K562 treated with DMSO at 1 percent for 4 hours (cell line): ENCODE measurements around the gene SMIM43. TPM values are rescaled to one million over a fixed set of nuclear protein-coding genes. Genes with fewer than 3 reads are reported as not detected.

Experiments
- total RNA-seq: library from RNA; unstranded; fragments of 300-600 nt; gene quantifications from 2 replicates; pipeline ENCODE4 v1.2.3, GENCODE V29; 2022; ENCODE audit not compliant: insufficient read depth

Gene SMIM43
- total RNA-seq, result not detected in 2 replicates

DNA sequence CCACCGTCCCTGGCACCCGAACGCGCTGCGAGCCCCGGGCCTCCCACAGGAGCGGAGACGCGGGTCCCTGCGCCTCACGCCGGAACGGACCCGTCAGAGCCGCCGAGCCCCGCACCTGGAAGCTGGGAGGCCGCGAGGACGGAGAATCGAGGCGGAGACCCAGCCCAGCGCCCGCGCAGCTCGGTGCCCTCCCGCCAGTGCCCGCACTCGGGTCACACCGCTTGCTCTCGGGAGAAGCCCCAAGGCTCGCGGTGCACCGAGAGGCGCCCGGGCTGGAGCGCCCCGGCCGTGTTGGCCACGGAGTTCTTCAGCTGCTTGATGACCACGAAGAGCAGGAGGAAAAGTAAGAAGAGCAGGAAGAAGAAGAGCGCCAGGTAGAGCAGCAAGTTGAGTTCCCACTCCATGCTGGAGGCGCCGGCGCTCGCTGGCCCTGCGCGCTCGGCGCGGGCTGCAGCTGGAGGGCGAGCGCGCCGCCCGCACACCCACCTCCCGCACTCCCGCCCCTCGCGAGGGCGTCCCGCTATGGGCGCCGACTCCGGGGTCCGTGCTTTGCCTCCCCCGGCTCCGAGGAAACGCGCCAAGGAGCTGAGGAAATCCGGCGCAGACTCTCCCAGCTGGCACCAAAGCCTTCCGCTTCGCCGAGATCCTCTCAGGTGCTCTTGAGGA, at the start of gene SMIM43:
TSS of gene SMIM43 (minus strand) at position 463 of the 666 bp plus-strand sequence. CDS start at position 404, 59 bp downstream.

GRCh38 chr4:121800961-121801714, 36.2 kb upstream of the SMIM43 start, which contains the start of gene EXOSC9:
TSS of gene EXOSC9 (plus strand) at chr4:121801323. CDS start at chr4:121801425, 102 bp downstream.

Other genes starting within 250 kb of the SMIM43 start
- 103 and 117 TPM in 2 replicates for gene ANXA5, start 68.2 kb downstream of the SMIM43 start, total RNA-seq
- 46.8 and 48.3 TPM in 2 replicates for gene EXOSC9, start 36.2 kb upstream of the SMIM43 start, total RNA-seq
- gene CCNA2, start 58.7 kb upstream of the SMIM43 start, total RNA-seq, result 89.7 and 89.9 TPM in 2 replicates
- 6.4 and 7.0 TPM in 2 replicates for gene BBS7, start 105.3 kb upstream of the SMIM43 start, total RNA-seq
- gene TRPC3, start 186.9 kb upstream of the SMIM43 start, total RNA-seq, result not detected in 2 replicates